Measurements from ENCODE around the gene ZNF662. TPM values are rescaled to one million over a fixed set of nuclear protein-coding genes. Genes with fewer than 3 reads are reported as not detected.

Gene ZNF662
- total and polyA plus RNA-seq, 9 of the 15 experiments (the other 6 are each of a cell fraction or from before 2014, with no cell fraction given): 0.07 to 0.55 (median 0.27) TPM

- no peak for FAIRE-seq
- no peaks in the 10 kb centered on the region for H3K36me3 ChIP-seq (ENCODE audit: control insufficient read depth, insufficient read depth, low read length)
Observed at GRCh38 chr3:42877881-42878280, 28.1 kb upstream of the ZNF662 start.

More at GRCh38 chr3:42877881-42878280, 28.1 kb upstream of the ZNF662 start:
- 0% methylated on average over 2 of the region's 2 CpGs for WGBS (ENCODE audit: insufficient coverage, low coverage, missing lambda C conversion rate)
- Histone ChIP-seq H3K4me2 (ENCODE audit: insufficient read depth, low read length) (no peak overlapping the region), H3K9me1 (ENCODE audit: control insufficient read depth, insufficient read depth, low read length) (peaks cover 2% of the 10 kb centered on the region), H4K20me1 (replicated peaks; ENCODE audit: control insufficient read depth, insufficient read depth, low read length) (no peaks in the 10 kb centered on the region), H3K27ac (ENCODE audit: extremely low read depth, low read depth, low read length) (no peak overlapping the region), H3K27me3 (ENCODE audit: control insufficient read depth in 2 of 2, insufficient read depth in 2 of 2, low read length in 2 of 2) (peaks cover 23 to 39% of the 10 kb centered on the region in 2 experiments), H3K9me3 (replicated peaks; ENCODE audit: control insufficient read depth, insufficient read depth, low read depth, low read length) (no peaks in the 10 kb centered on the region), H2AFZ (ENCODE audit: low read depth, low read length) (no peak overlapping the region), H3K9ac (ENCODE audit: insufficient read depth in 1 of 2, low read depth in 2 of 2, low read length in 2 of 2) (no peak overlapping the region), H3K4me1 (replicated peaks in 1 of 2; ENCODE audit: control insufficient read depth in 2 of 2, insufficient read depth in 2 of 2, low read length in 2 of 2) (peaks cover 0 to 12% of the 10 kb centered on the region in 2 experiments; a peak in 3 of 5 replicates), H3K79me2 (ENCODE audit: control insufficient read depth, insufficient read depth, low read length) (no peaks in the 10 kb centered on the region), H3K4me3 (no peak overlapping the region)
- ChIA-PET CTCF (ENCODE audit: low intra/inter-chr PET ratio) (no interaction called here), POLR2A (interaction anchor here (0.5 to 2.2 kb wide), 4 partner anchors 8 to 1533 kb away, joined by 3 to 12 read pairs (median 4); no protein-coding TSS in a partner anchor)
- DNase-seq (ENCODE audit: extremely low read depth in 1 of 4, low spot score in 3 of 4) (no peak), ATAC-seq (no peak)
- intact Hi-C loops (cut with micrococcal nuclease): no loop called here
- in situ Hi-C loops (cut with MboI): loop anchor here (5.0 kb wide), 1 partner anchor 96 kb away; no protein-coding TSS in a partner anchor
- no peak for TF ChIP-seq ZNF121 (CRISPR knock-in tag; conservative IDR thresholded peaks at IDR 0.05)
- no peak for TF ChIP-seq NR2F6 (CRISPR knock-in tag; IDR thresholded peaks at IDR 0.05)
- no peak for TF ChIP-seq GTF2B (IDR thresholded peaks at IDR 0.05; ENCODE audit: extremely low read depth, insufficient read length)
- no peak for TF ChIP-seq SIN3A (IDR thresholded peaks at IDR 0.05; ENCODE audit: borderline replicate concordance in 2 of 2, control insufficient read depth in 1 of 2, low read depth in 2 of 2, low read length in 2 of 2)
- TF ChIP-seq ETV5 (CRISPR knock-in tag; IDR thresholded peaks at IDR 0.05; ENCODE audit: low read depth): no peak
- no peak for TF ChIP-seq ATF3 (IDR thresholded peaks at IDR 0.05)
- TF ChIP-seq ATF3 (CRISPR knock-in tag; conservative IDR thresholded peaks at IDR 0.05): no peak
- no peak for TF ChIP-seq POLR2AphosphoS2 (IDR thresholded peaks at IDR 0.05; ENCODE audit: low read length)
- TF ChIP-seq ZNF740 (CRISPR knock-in tag; IDR thresholded peaks at IDR 0.05): no peak
- TF ChIP-seq ZNF740 (tag; IDR thresholded peaks at IDR 0.05): no peak
- TF ChIP-seq COPS2 (conservative IDR thresholded peaks at IDR 0.05): no peak
- no peak for TF ChIP-seq ASH1L (IDR thresholded peaks at IDR 0.05; ENCODE audit: borderline replicate concordance, low read depth, partially characterized antibody)
- BruUV-seq (replicated peaks): no TSS peak

Measured in K562 (cell line).